Kidney (tissue), 14 donors: Measurements from ENCODE around the gene RUVBL1. TPM values are rescaled to one million over a fixed set of nuclear protein-coding genes. Genes with fewer than 3 reads are reported as not detected.

Experiments
- DNase-seq, 5 donors: peaks; one replicate each; pipeline ENCODE4 v3.0.0-alpha.2; 2013 to 2020
- FAIRE-seq: peaks from 2 replicates; lab custom pipeline; 2012; peaks lifted over from hg19 to GRCh38; lab: Jason Lieb, UNC
- H3K27ac ChIP-seq, 2 donors: one replicate each; pipeline ENCODE4 v1.7.0; 2013; ENCODE audit warnings: low read depth in 2 of 2, low read length in 2 of 2, inconsistent platforms in 1 of 2
- H3K27me3 ChIP-seq: one replicate; pipeline ENCODE4 v1.7.1; 2013; ENCODE audit warnings: low read length, inconsistent platforms; ENCODE audit not compliant: control insufficient read depth, insufficient read depth
- H3K36me3 ChIP-seq, 3 donors: one replicate each; pipeline versions ENCODE4 v1.7.0 to v1.7.1; 2013; ENCODE audit warnings: low read length in 3 of 3, control low read depth in 1 of 3, inconsistent platforms in 1 of 3; ENCODE audit not compliant: insufficient read depth in 3 of 3, control insufficient read depth in 2 of 3
- H3K4me1 ChIP-seq, 3 donors: one replicate each; pipeline versions ENCODE4 v1.7.0 to v1.7.1; 2013; ENCODE audit warnings: low read length in 3 of 3, inconsistent platforms in 1 of 3, low read depth in 1 of 3; ENCODE audit not compliant: control insufficient read depth in 2 of 3, insufficient read depth in 2 of 3
- H3K4me3 ChIP-seq, 3 donors: one replicate each; pipeline versions ENCODE4 v1.7.0 to v1.8.1; 2013; ENCODE audit warnings: low read length in 3 of 3, control low read depth in 1 of 3, inconsistent platforms in 1 of 3
- H3K9ac ChIP-seq, 3 donors: one replicate each; pipeline versions ENCODE4 v1.7.0 to v1.7.1; 2013; ENCODE audit warnings: low read length in 3 of 3, control low read depth in 1 of 3, inconsistent platforms in 1 of 3
- H3K9me3 ChIP-seq, 3 donors: one replicate each; pipeline versions ENCODE4 v1.7.0 to v1.7.1; 2013; ENCODE audit warnings: low read length in 3 of 3, control low read depth in 1 of 3, inconsistent platforms in 1 of 3; ENCODE audit not compliant: control insufficient read depth in 2 of 3, insufficient read depth in 1 of 3
- CTCF ChIP-seq: IDR thresholded peaks from 3 replicates; pipeline ENCODE4 v1.5.1; 2012; ENCODE audit warnings: mild to moderate bottlenecking, moderate library complexity, borderline replicate concordance; ENCODE audit not compliant: insufficient read depth; ENCODE audit errors: extremely low read depth
- intact Hi-C: fragments of 100-400 bp; cut with DNase I; formaldehyde crosslinking; loops from one replicate; pipeline ENCODE4 v1.11.1; 2022
- polyA plus RNA-seq: library from polyadenylated mRNA; stranded (reverse); fragments of 350-450 nt; fragmentation: Illumina TruSeq; extraction: RNeasy Lipid Tissue Mini Kit (QIAGEN cat#74804); gene quantifications from one replicate; pipeline ENCODE4 v1.2.3, GENCODE V29; 2014; ENCODE audit warnings: low read depth, low replicate concordance; ENCODE audit not compliant: insufficient read depth
- total RNA-seq: library from RNA; stranded (reverse); fragmentation: NEBNext Ultra II Directional; extraction: Animal tissue kit (Norgen Biotek cat#: 25700); gene quantifications from one replicate; pipeline ENCODE4 v1.2.1, GENCODE V29; 2021
- donor health status: control.
- donor health status: control.
- donor health status: control.
- donor health status: control.
- donor health status: control.
- donor health status: DM: yes; HTN: yes; CAD: no.
- donor health status: Normal renal cell carcinoma (clear cell type).

The RUVBL1 gene
- total and polyA plus RNA-seq, 2 donors from 2014 or later, result 32.7 to 41.9 TPM

GRCh38 chr3:128040041-128040440, 83.6 kb downstream of the RUVBL1 start:
- FAIRE-seq (no peak), DNase-seq (no peak)
- no peak for TF ChIP-seq CTCF
- Histone ChIP-seq H3K27ac (no peak overlapping the region), H3K4me3 (no peak overlapping the region), H3K4me1 (no peaks in the 10 kb centered on the region), H3K36me3 (no peaks in the 10 kb centered on the region), H3K9ac (no peak overlapping the region), H3K9me3 (no peaks in the 10 kb centered on the region), H3K27me3 (no peaks in the 10 kb centered on the region)
- intact Hi-C loops, result no loop called here

DNA sequence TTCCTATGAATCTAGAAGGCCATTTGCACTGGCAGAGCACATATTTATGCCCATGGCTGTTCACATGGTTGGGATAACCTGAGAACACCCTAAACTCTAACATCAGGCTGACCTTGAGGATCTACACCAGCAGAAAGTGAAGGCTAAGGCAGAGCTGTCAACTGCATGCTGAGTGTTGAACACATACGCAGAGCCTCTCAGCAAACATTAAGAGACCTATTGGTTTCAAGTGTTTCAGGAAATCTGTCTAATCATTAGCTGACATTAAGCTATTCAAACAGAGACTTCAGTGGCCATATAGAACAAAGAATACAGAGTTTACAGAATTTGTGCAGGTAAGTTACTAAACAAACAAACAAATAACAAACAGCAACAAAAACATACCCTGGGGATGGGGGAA, 87.5 kb downstream of the RUVBL1 start:
- Histone ChIP-seq H3K4me1 (no peaks in the 10 kb centered on the region), H3K4me3 (no peak overlapping the region), H3K36me3 (no peaks in the 10 kb centered on the region), H3K27me3 (no peaks in the 10 kb centered on the region), H3K9me3 (no peaks in the 10 kb centered on the region), H3K9ac (no peak overlapping the region), H3K27ac (no peak overlapping the region)
- no peak for TF ChIP-seq CTCF
- intact Hi-C loops, result no loop called here
- FAIRE-seq (no peak), DNase-seq (no peak)

- H3K9me3 ChIP-seq, result no peaks in the 10 kb centered on the region
- H3K4me3 ChIP-seq, result no peak overlapping the region
- no peaks in the 10 kb centered on the region for H3K36me3 ChIP-seq
- no peak overlapping the region for H3K9ac ChIP-seq
- no peaks in the 10 kb centered on the region for H3K4me1 ChIP-seq
- TF ChIP-seq CTCF, result no peak
- no peak overlapping the region for H3K27ac ChIP-seq
- no peak for DNase-seq
- FAIRE-seq, result no peak
- H3K27me3 ChIP-seq, result no peaks in the 10 kb centered on the region
- intact Hi-C loops, result no loop called here
Observed at GRCh38 chr3:128033102-128033501, 90.5 kb downstream of the RUVBL1 start.

Other genes with a start within 250 kb of the RUVBL1 start
- 1.4 TPM for gene KBTBD12, start 208.6 kb downstream of the RUVBL1 start, total RNA-seq
- 1.6 TPM for gene KBTBD12, start 208.6 kb downstream of the RUVBL1 start, polyA plus RNA-seq
- gene SEC61A1, start 71.4 kb downstream of the RUVBL1 start, total RNA-seq, result 177 TPM
- gene SEC61A1, start 71.4 kb downstream of the RUVBL1 start, polyA plus RNA-seq, result 119 TPM
- gene EEFSEC, start 29.7 kb upstream of the RUVBL1 start, total RNA-seq, result 15.2 TPM
- 23.2 TPM for gene EEFSEC, start 29.7 kb upstream of the RUVBL1 start, polyA plus RNA-seq